HG02610 (cell line): ENCODE results near the gene HM13.
"Not testable (repeated sequence)": the region's sequence is repeated elsewhere in the genome, so short reads cannot be mapped to it uniquely, and the experiment has no call there.

Source experiments
- ATAC-seq: cut with Tn5 transposase; IDR thresholded peaks from one replicate; pipeline ENCODE4 v1.9.1; 2021; ENCODE audit warnings: mild to moderate bottlenecking, moderate library complexity; ENCODE audit not compliant: unreplicated experiment

HM13 gene

GRCh38 chr20:31514154-31515071 is at the start of gene HM13:
HM13 (plus strand) TSS chr20:31514442; CDS start chr20:31514552, 110 bp downstream.
- ATAC-seq: peak; percentile 91

GRCh38 chr20:31470946-31471345 is 43.3 kb upstream of the HM13 start:
- ATAC-seq: not testable (repeated sequence)

- ATAC-seq: no peak
These were observed 41.6 kb upstream of the HM13 start for GRCh38 chr20:31472395-31473330.

- peak; percentile 13 for ATAC-seq
These were observed 40.7 kb upstream of the HM13 start for GRCh38 chr20:31473331-31474096.

- peak; percentile 61 for ATAC-seq
These were observed 40.2 kb upstream of the HM13 start for GRCh38 chr20:31474097-31474436.

- no peak for ATAC-seq
These were observed 39.3 kb upstream of the HM13 start, which contains the start of the genes DEFB124 and REM1 for GRCh38 chr20:31474758-31475427. DEFB124 (minus strand) TSS chr20:31475127; CDS start chr20:31473013, 2,114 bp downstream. REM1 (plus strand) TSS chr20:31475288; CDS start chr20:31476446, 1,158 bp downstream.

- no peak for ATAC-seq
These were observed 38.6 kb upstream of the HM13 start for GRCh38 chr20:31475472-31476293.

GRCh38 chr20:31476294-31476585 is 38.0 kb upstream of the HM13 start:
- no peak for ATAC-seq

GRCh38 chr20:31476643-31477215 is 37.5 kb upstream of the HM13 start:
- ATAC-seq: no peak

GRCh38 chr20:31484001-31484400 is 30.2 kb upstream of the HM13 start:
- no peak for ATAC-seq

- ATAC-seq: no peak
These were observed 28.5 kb upstream of the HM13 start for GRCh38 chr20:31485450-31486339.

GRCh38 chr20:31488115-31488514 is 26.1 kb upstream of the HM13 start:
- ATAC-seq: no peak

- ATAC-seq: no peak
These were observed 25.1 kb upstream of the HM13 start for GRCh38 chr20:31489152-31489551.

- ATAC-seq: no peak
These were observed 23.5 kb upstream of the HM13 start for GRCh38 chr20:31490752-31491151.

GRCh38 chr20:31494131-31494530 is 20.1 kb upstream of the HM13 start:
- ATAC-seq: no peak

- no peak for ATAC-seq
These were observed 17.4 kb upstream of the HM13 start for GRCh38 chr20:31496761-31497295.

GRCh38 chr20:31497838-31498540 is 16.3 kb upstream of the HM13 start:
- no peak for ATAC-seq
